ENCODE results near the gene RNF130.

GRCh38 chr5:179969110-179969509 is 102.4 kb downstream of the RNF130 start:
- TF ChIP-seq OSR1 (CRISPR knock-in tag; IDR thresholded peaks at IDR 0.05) (no peak), ZFP30 (CRISPR knock-in tag; IDR thresholded peaks at IDR 0.05) (no peak), TSHZ2 (CRISPR knock-in tag; IDR thresholded peaks at IDR 0.05) (no peak), ISL1 (CRISPR knock-in tag; IDR thresholded peaks at IDR 0.05) (no peak), ZNF8 (CRISPR knock-in tag; IDR thresholded peaks at IDR 0.05) (no peak)

All from SK-N-SH treated with all-trans-retinoic acid at 6 μM for 48 hours (cell line).